Subcutaneous abdominal adipose tissue (tissue), 5 donors: Measurements from ENCODE around the gene NBL1.

Experiments
- H3K27ac ChIP-seq: one replicate; pipeline ENCODE4 v1.7.0; 2013; ENCODE audit warnings: low read depth, mild to moderate bottlenecking, inconsistent platforms, low read length, moderate library complexity
- H3K27me3 ChIP-seq, 5 donors: one replicate each; pipeline ENCODE4 v1.7.0; 2013; ENCODE audit warnings: low read length in 5 of 5, inconsistent platforms in 1 of 5; ENCODE audit not compliant: control insufficient read depth in 5 of 5, insufficient read depth in 4 of 5
- H3K36me3 ChIP-seq, 5 donors: one replicate each; pipeline ENCODE4 v1.7.0; 2013; ENCODE audit warnings: low read length in 5 of 5; ENCODE audit not compliant: control insufficient read depth in 5 of 5, insufficient read depth in 5 of 5
- H3K4me1 ChIP-seq, 5 donors: one replicate each; pipeline ENCODE4 v1.7.0; 2013; ENCODE audit warnings: low read length in 5 of 5, mild to moderate bottlenecking in 3 of 5, moderate library complexity in 1 of 5; ENCODE audit not compliant: control insufficient read depth in 5 of 5, insufficient read depth in 5 of 5
- H3K4me3 ChIP-seq, 5 donors: one replicate each; pipeline ENCODE4 v1.7.0; 2013; ENCODE audit warnings: low read length in 5 of 5, low read depth in 1 of 5
- H3K9ac ChIP-seq, 5 donors: one replicate each; pipeline ENCODE4 v1.7.0; 2013; ENCODE audit warnings: low read length in 5 of 5, mild to moderate bottlenecking in 4 of 5, moderate library complexity in 3 of 5
- H3K9me3 ChIP-seq, 5 donors: one replicate each; pipeline ENCODE4 v1.7.0; 2013; ENCODE audit warnings: low read length in 5 of 5; ENCODE audit not compliant: control insufficient read depth in 5 of 5
- donor health status: healthy.
- donor health status: healthy.
- donor health status: healthy.
- donor health status: healthy.
- donor health status: healthy.

Gene NBL1

DNA sequence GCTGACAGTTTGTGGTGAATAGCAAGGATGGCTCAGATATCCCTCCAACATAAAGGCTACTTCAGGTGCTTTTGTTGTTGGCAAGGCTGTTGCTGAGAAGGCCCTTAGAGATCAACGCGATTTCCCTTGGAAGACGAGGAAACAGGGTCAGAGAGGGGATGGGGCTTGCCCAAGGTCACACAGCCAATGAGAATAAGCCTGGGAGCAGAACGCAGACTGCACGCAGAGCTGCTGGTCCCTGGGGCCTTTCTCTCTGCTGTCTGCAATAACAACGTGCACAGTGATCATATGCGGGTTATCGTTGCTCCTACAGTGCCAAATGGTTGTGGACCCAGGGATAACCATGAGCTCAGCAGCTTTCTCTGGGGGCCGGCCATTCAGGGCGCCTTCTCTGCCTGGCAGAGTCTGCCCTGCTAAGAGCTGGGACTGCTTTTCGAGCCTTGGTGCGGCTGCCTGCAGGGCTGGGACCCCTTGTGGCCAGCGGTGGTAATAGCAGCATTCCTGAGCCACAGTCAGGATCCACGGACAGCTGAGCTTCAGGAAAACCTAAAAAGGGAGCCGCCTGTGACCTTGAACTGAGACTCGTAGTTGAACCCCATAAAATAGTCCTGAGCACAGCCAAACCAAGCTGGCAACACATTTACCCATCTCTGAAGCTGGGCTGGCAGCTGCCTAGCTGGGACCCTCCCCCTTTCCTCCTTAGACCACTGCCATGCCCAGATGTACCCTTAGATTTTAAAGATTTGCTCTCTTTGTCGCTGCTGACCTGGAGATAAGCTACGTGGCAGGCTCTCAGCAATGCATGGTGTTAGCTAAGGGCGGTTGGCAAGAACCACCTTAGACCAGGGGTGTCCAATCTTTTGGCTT, 60.4 kb downstream of the NBL1 start:
- Histone ChIP-seq H3K27ac (no peak overlapping the region), H3K9ac (no peak overlapping the region)

GRCh38 chr1:19705464-19705863, 61.4 kb downstream of the NBL1 start:
- H3K9me3 ChIP-seq = no peaks in the 10 kb centered on the region
- no peak overlapping the region for H3K9ac ChIP-seq
- H3K4me3 ChIP-seq = no peak overlapping the region
- H3K27me3 ChIP-seq = no peaks in the 10 kb centered on the region
- H3K4me1 ChIP-seq = peaks cover 0 to 7% (median 6%) of the 10 kb centered on the region in 5 donors
- peaks cover 0 to 21% (median 9%) of the 10 kb centered on the region in 5 donors for H3K36me3 ChIP-seq
- H3K27ac ChIP-seq = no peak overlapping the region

More for the DNA sequence above, 60.4 kb downstream of the NBL1 start:
- peaks cover 2 to 27% (median 19%) of the 10 kb centered on the region in 5 donors for H3K36me3 ChIP-seq
- H3K9me3 ChIP-seq = no peaks in the 10 kb centered on the region
- no peak overlapping the region for H3K4me3 ChIP-seq
- no peaks in the 10 kb centered on the region for H3K27me3 ChIP-seq
- peaks cover 0 to 7% (median 6%) of the 10 kb centered on the region in 5 donors for H3K4me1 ChIP-seq

DNA sequence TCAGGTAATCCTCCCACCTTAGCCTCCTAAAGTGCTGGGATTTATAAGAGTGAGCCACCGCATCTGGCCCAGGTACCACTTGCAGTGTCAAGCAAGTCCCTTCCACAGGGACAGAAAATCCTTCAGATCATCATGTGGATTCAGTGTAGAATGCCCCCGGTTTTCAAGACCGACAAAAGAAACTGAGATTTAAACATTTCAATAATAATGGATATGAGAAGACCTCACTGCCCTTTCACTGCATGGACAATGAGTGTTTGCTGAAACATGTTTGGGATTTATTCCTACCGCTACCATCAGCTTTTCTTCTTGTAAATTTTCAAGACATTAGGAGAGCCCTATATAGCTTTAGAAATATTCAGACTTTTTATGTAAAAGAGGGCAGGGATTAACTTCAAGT, 62.0 kb downstream of the NBL1 start:
- Histone ChIP-seq H3K4me1 (peaks cover 0 to 7% (median 6%) of the 10 kb centered on the region in 5 donors), H3K4me3 (no peak overlapping the region), H3K27me3 (no peaks in the 10 kb centered on the region), H3K36me3 (peaks cover 0 to 17% (median 5%) of the 10 kb centered on the region in 5 donors), H3K27ac (no peak overlapping the region), H3K9ac (no peak overlapping the region), H3K9me3 (no peaks in the 10 kb centered on the region)
